ENCODE measurements around the gene RUNX2. TPM values are rescaled to one million over a fixed set of nuclear protein-coding genes. Genes with fewer than 3 reads are reported as not detected.

The RUNX2 gene
- total and polyA plus RNA-seq, 3 experiments from 2014 or later = 16.1 to 25.8 (median 25.3) TPM

GRCh38 chr6:45658958-45659357 is 330.8 kb downstream of the RUNX2 start:
- Mint-ChIP-seq H3K27ac (peak overlapping the region in 2 of 8 donors; percentile 19 to 59), H3K9me3 (peaks cover 0 to 2% (median 0%) of the 10 kb centered on the region in 5 donors), H3K27me3 (peaks cover 9 to 14% of the 10 kb centered on the region in 2 donors), H3K4me1 (peaks cover 7 to 20% (median 15%) of the 10 kb centered on the region in 3 donors), H3K4me3 (peak overlapping the region in 1 of 7 donors; percentile 29), H3K36me3 (peaks cover 0 to 8% (median 4%) of the 10 kb centered on the region in 3 donors)
- Histone ChIP-seq H3K4me3 (ENCODE audit: low read length) (no peak overlapping the region), H3K36me3 (ENCODE audit: insufficient read depth, low read length) (no peaks in the 10 kb centered on the region), H3K4me1 (ENCODE audit: insufficient read depth, low read length) (peaks cover 12% of the 10 kb centered on the region), H3K27ac (ENCODE audit: low read depth, low read length) (no peak overlapping the region), H3K27me3 (ENCODE audit: insufficient read depth, low read length, poor library complexity, severe bottlenecking) (peaks cover 5% of the 10 kb centered on the region), H3K9me3 (ENCODE audit: low read length) (no peaks in the 10 kb centered on the region)
- ChIA-PET CTCF (no interaction called here), POLR2A (no interaction called here)
- DNase-seq = no peak

DNA sequence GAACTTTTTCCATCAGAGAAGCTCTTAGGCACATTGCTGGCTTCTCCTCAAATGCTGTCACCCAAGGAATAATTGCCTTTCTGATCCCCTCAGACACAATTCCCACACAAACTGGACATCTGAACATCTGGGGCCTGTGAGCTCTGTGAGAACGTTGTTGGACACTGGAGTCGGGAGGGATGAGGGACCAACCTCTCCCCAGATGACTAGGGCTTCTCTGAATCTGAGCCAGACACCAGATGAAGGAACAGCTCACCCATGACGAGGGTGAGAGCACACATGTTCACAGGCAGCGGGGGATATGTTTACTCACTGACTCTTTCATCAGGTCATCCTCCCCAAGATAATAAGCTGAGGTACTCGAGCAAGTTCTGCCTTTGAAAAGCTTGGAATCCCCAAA is 333.5 kb downstream of the RUNX2 start:
- no peak overlapping the region for H3K27ac ChIP-seq (ENCODE audit: low read depth, low read length)
- Mint-ChIP-seq H3K4me1 (peaks cover 22 to 47% (median 36%) of the 10 kb centered on the region in 3 donors), H3K27me3 (peaks cover 10 to 24% of the 10 kb centered on the region in 2 donors), H3K27ac (peak overlapping the region in 1 of 8 donors; percentile 8), H3K9me3 (peaks cover 0 to 2% (median 0%) of the 10 kb centered on the region in 5 donors), H3K4me3 (no peak overlapping the region), H3K36me3 (peaks cover 0 to 14% (median 4%) of the 10 kb centered on the region in 3 donors)
- CTCF ChIA-PET = interaction anchor here (1.0 kb wide), 1 partner anchor 53 kb away, joined by 3 read pairs; no protein-coding TSS in a partner anchor
- no peak overlapping the region for H3K4me3 ChIP-seq (ENCODE audit: low read length)
- H3K36me3 ChIP-seq (ENCODE audit: insufficient read depth, low read length) = no peaks in the 10 kb centered on the region
- peaks cover 12% of the 10 kb centered on the region for H3K4me1 ChIP-seq (ENCODE audit: insufficient read depth, low read length)
- POLR2A ChIA-PET = no interaction called here
- H3K9me3 ChIP-seq (ENCODE audit: low read length) = no peaks in the 10 kb centered on the region
- H3K27me3 ChIP-seq (ENCODE audit: insufficient read depth, low read length, poor library complexity, severe bottlenecking) = peaks cover 5% of the 10 kb centered on the region
- no peak for DNase-seq

DNA sequence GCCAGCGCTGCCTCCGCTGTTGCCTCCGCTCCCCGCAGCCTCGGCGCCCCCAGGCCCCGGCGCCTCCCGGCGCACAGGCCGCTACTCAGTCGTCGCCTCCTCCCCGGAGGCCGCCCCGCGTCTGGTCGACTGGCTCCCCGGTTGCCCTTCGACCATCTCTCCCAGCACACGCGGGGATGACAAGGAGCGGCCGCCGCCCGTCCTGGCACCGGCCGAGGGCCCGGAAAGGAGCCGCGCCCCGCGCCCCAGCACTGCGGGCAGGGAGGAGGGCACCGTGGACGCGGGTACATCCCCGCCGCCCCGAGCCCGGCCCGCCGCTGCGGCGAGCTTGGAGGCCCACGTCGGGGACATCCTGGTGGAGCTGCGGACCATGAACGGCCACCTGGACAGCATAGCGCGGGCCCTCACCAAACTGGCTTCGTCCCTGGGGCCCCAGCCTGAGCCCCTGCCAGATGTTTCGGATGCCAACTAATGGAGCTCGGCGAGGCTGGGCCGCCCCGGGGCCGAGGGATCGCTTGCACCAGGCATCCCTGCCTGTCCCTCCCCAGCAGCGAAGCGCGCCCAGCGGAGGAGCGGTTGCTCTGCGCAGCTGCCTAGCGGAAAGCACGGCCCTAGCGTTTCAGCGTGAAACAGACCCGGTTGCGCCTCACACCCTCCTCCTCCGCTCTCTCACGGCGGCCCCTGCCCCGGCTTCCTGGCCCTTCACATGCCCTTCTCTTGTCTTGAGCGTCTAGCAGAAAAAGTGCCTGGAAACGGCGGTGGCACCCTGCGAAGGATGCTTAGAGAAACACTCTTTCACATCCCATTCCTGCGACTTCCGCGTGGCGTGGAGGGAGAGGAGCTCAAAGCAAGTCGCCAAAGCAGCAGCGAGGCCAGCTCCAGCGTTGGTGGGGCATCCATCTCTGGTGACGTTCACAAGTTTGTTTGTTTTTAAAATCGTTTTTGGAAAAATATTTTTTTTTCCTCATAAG is 335.4 kb downstream of the RUNX2 start:
- Mint-ChIP-seq H3K9me3 (no peaks in the 10 kb centered on the region), H3K4me3 (peak overlapping the region in 6 of 7 donors; percentile 20 to 70 (median 50)), H3K36me3 (peaks cover 0 to 10% (median 4%) of the 10 kb centered on the region in 3 donors), H3K4me1 (peaks cover 24 to 55% (median 34%) of the 10 kb centered on the region in 3 donors), H3K27ac (peak overlapping the region in 1 of 8 donors; percentile 1), H3K27me3 (peaks cover 4 to 24% of the 10 kb centered on the region in 2 donors)
- ChIA-PET POLR2A (no interaction called here), CTCF (interaction anchor here (1.2 kb wide), 2 partner anchors 14 to 39 kb away, joined by 3 to 4 read pairs; no protein-coding TSS in a partner anchor)
- DNase-seq = peak in 3 of 5 donors; percentile 9 to 53 (median 34)
- Histone ChIP-seq H3K4me3 (ENCODE audit: low read length) (peak overlapping the region; percentile 19), H3K36me3 (ENCODE audit: insufficient read depth, low read length) (no peaks in the 10 kb centered on the region), H3K27ac (ENCODE audit: low read depth, low read length) (no peak overlapping the region), H3K4me1 (ENCODE audit: insufficient read depth, low read length) (peaks cover 10% of the 10 kb centered on the region), H3K9me3 (ENCODE audit: low read length) (no peaks in the 10 kb centered on the region), H3K27me3 (ENCODE audit: insufficient read depth, low read length, poor library complexity, severe bottlenecking) (peaks cover 5% of the 10 kb centered on the region)

GRCh38 chr6:45664707-45665106 is 336.6 kb downstream of the RUNX2 start:
- no peak for DNase-seq
- Histone ChIP-seq H3K27ac (ENCODE audit: low read depth, low read length) (no peak overlapping the region), H3K36me3 (ENCODE audit: insufficient read depth, low read length) (no peaks in the 10 kb centered on the region), H3K4me1 (ENCODE audit: insufficient read depth, low read length) (no peaks in the 10 kb centered on the region), H3K27me3 (ENCODE audit: insufficient read depth, low read length, poor library complexity, severe bottlenecking) (peaks cover 5% of the 10 kb centered on the region), H3K9me3 (ENCODE audit: low read length) (no peaks in the 10 kb centered on the region), H3K4me3 (ENCODE audit: low read length) (no peak overlapping the region)
- peaks cover 19 to 43% (median 27%) of the 10 kb centered on the region in 3 donors for H3K4me1 Mint-ChIP-seq
- H3K4me3 Mint-ChIP-seq = peak overlapping the region in 3 of 7 donors; percentile 23 to 40 (median 31)
- no peaks in the 10 kb centered on the region for H3K9me3 Mint-ChIP-seq
- peaks cover 0 to 10% (median 4%) of the 10 kb centered on the region in 3 donors for H3K36me3 Mint-ChIP-seq
- ChIA-PET CTCF (no interaction called here), POLR2A (no interaction called here)
- no peak overlapping the region for H3K27ac Mint-ChIP-seq
- peaks cover 4 to 24% of the 10 kb centered on the region in 2 donors for H3K27me3 Mint-ChIP-seq

- H3K27me3 Mint-ChIP-seq = peaks cover 4 to 24% of the 10 kb centered on the region in 2 donors
- Histone ChIP-seq H3K9me3 (ENCODE audit: low read length) (no peaks in the 10 kb centered on the region), H3K27me3 (ENCODE audit: insufficient read depth, low read length, poor library complexity, severe bottlenecking) (peaks cover 5% of the 10 kb centered on the region), H3K4me1 (ENCODE audit: insufficient read depth, low read length) (no peaks in the 10 kb centered on the region), H3K4me3 (ENCODE audit: low read length) (no peak overlapping the region), H3K36me3 (ENCODE audit: insufficient read depth, low read length) (no peaks in the 10 kb centered on the region), H3K27ac (ENCODE audit: low read depth, low read length) (no peak overlapping the region)
- H3K9me3 Mint-ChIP-seq = peaks cover 0 to 1% (median 0%) of the 10 kb centered on the region in 5 donors
- DNase-seq = no peak
- H3K4me3 Mint-ChIP-seq = peak overlapping the region in 1 of 7 donors; percentile 7
- peaks cover 0 to 10% (median 4%) of the 10 kb centered on the region in 3 donors for H3K36me3 Mint-ChIP-seq
- peak overlapping the region in 2 of 8 donors; percentile 36 to 86 for H3K27ac Mint-ChIP-seq
- H3K4me1 Mint-ChIP-seq = peaks cover 19 to 40% (median 27%) of the 10 kb centered on the region in 3 donors
- ChIA-PET CTCF (no interaction called here), POLR2A (no interaction called here)
Observed at GRCh38 chr6:45665859-45666258, 337.7 kb downstream of the RUNX2 start.

- no peaks in the 10 kb centered on the region for H3K36me3 ChIP-seq (ENCODE audit: insufficient read depth, low read length)
- DNase-seq = no peak
- no peak overlapping the region for H3K4me3 ChIP-seq (ENCODE audit: low read length)
- no peaks in the 10 kb centered on the region for H3K4me1 ChIP-seq (ENCODE audit: insufficient read depth, low read length)
- H3K27ac ChIP-seq (ENCODE audit: low read depth, low read length) = no peak overlapping the region
- peaks cover 5% of the 10 kb centered on the region for H3K27me3 ChIP-seq (ENCODE audit: insufficient read depth, low read length, poor library complexity, severe bottlenecking)
- peaks cover 19 to 40% (median 27%) of the 10 kb centered on the region in 3 donors for H3K4me1 Mint-ChIP-seq
- H3K9me3 ChIP-seq (ENCODE audit: low read length) = no peaks in the 10 kb centered on the region
- H3K27ac Mint-ChIP-seq = no peak overlapping the region
- peaks cover 0 to 1% (median 0%) of the 10 kb centered on the region in 5 donors for H3K9me3 Mint-ChIP-seq
- CTCF ChIA-PET = no interaction called here
- POLR2A ChIA-PET = no interaction called here
- no peak overlapping the region for H3K4me3 Mint-ChIP-seq
- peaks cover 0 to 10% (median 2%) of the 10 kb centered on the region in 3 donors for H3K36me3 Mint-ChIP-seq
- H3K27me3 Mint-ChIP-seq = peaks cover 3 to 20% of the 10 kb centered on the region in 2 donors
Observed at GRCh38 chr6:45666846-45667245, 338.7 kb downstream of the RUNX2 start.

- H3K4me3 ChIP-seq (ENCODE audit: low read length) = no peak overlapping the region
- H3K4me3 Mint-ChIP-seq = no peak overlapping the region
- peaks cover 3 to 19% of the 10 kb centered on the region in 2 donors for H3K27me3 Mint-ChIP-seq
- H3K36me3 ChIP-seq (ENCODE audit: insufficient read depth, low read length) = no peaks in the 10 kb centered on the region
- peak overlapping the region in 1 of 8 donors; percentile 20 for H3K27ac Mint-ChIP-seq
- ChIA-PET CTCF (no interaction called here), POLR2A (no interaction called here)
- peaks cover 0 to 10% (median 2%) of the 10 kb centered on the region in 3 donors for H3K36me3 Mint-ChIP-seq
- peaks cover 19 to 40% (median 27%) of the 10 kb centered on the region in 3 donors for H3K4me1 Mint-ChIP-seq
- peaks cover 0 to 1% (median 0%) of the 10 kb centered on the region in 5 donors for H3K9me3 Mint-ChIP-seq
- no peaks in the 10 kb centered on the region for H3K9me3 ChIP-seq (ENCODE audit: low read length)
- H3K27ac ChIP-seq (ENCODE audit: low read depth, low read length) = no peak overlapping the region
- peaks cover 4% of the 10 kb centered on the region for H3K27me3 ChIP-seq (ENCODE audit: insufficient read depth, low read length, poor library complexity, severe bottlenecking)
- no peak for DNase-seq
- no peaks in the 10 kb centered on the region for H3K4me1 ChIP-seq (ENCODE audit: insufficient read depth, low read length)
Observed at GRCh38 chr6:45667300-45667699, 339.2 kb downstream of the RUNX2 start.

DNA sequence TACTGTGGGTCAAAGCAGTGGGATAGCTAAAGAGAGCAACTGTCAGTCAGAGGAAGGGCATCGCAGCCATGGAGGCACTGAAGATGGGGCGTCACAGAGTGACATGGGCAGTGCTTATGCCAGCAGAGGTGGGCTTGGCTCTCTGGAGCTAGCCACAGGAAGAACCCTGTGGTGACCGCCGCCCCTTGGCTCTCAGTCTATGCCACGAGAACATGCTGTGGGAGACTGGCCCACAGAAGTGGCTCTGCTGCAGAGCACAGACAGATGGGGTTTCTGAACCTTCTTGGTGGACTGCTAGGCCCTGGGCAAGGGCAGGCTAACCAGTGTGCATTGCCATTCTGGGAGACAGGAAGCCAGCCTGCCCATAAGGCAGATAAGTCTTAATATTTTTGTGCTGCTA is 339.6 kb downstream of the RUNX2 start:
- peaks cover 0 to 10% (median 2%) of the 10 kb centered on the region in 3 donors for H3K36me3 Mint-ChIP-seq
- peaks cover 3 to 16% of the 10 kb centered on the region in 2 donors for H3K27me3 Mint-ChIP-seq
- peak overlapping the region in 1 of 8 donors; percentile 20 for H3K27ac Mint-ChIP-seq
- peaks cover 19 to 40% (median 27%) of the 10 kb centered on the region in 3 donors for H3K4me1 Mint-ChIP-seq
- Histone ChIP-seq H3K9me3 (ENCODE audit: low read length) (no peaks in the 10 kb centered on the region), H3K36me3 (ENCODE audit: insufficient read depth, low read length) (no peaks in the 10 kb centered on the region), H3K27ac (ENCODE audit: low read depth, low read length) (no peak overlapping the region), H3K27me3 (ENCODE audit: insufficient read depth, low read length, poor library complexity, severe bottlenecking) (no peaks in the 10 kb centered on the region), H3K4me3 (ENCODE audit: low read length) (no peak overlapping the region), H3K4me1 (ENCODE audit: insufficient read depth, low read length) (no peaks in the 10 kb centered on the region)
- DNase-seq = no peak
- CTCF ChIA-PET = no interaction called here
- no peak overlapping the region for H3K4me3 Mint-ChIP-seq
- POLR2A ChIA-PET = no interaction called here
- H3K9me3 Mint-ChIP-seq = peaks cover 0 to 2% (median 0%) of the 10 kb centered on the region in 5 donors

Measured in CD8-positive, alpha-beta memory T cell (primary cell).